Measurements from ENCODE around the gene SYNGR2.
"Not testable (repeated sequence)": the region's sequence is repeated elsewhere in the genome, so short reads cannot be mapped to it uniquely, and the experiment has no call there.

The SYNGR2 gene

GRCh38 chr17:78170692-78171590, 2.6 kb downstream of the SYNGR2 start:
- Histone ChIP-seq H3K4me2 (ENCODE audit: low read length) (no peak overlapping the region), H3K4me3 (ENCODE audit: low read length) (no peak overlapping the region), H3K36me3 (ENCODE audit: insufficient read depth, low read length) (no peaks in the 10 kb centered on the region), H3K9ac (ENCODE audit: low read depth, low read length) (no peak overlapping the region), H3K4me1 (ENCODE audit: control insufficient read depth, insufficient read depth, low read length) (peaks cover 15% of the 10 kb centered on the region), H3K27me3 (ENCODE audit: control insufficient read depth, insufficient read depth, low read length) (peaks cover 3% of the 10 kb centered on the region), H3K9me3 (replicated peaks; ENCODE audit: low read length) (no peaks in the 10 kb centered on the region)

- not testable (repeated sequence) for H3K36me3 ChIP-seq (ENCODE audit: insufficient read depth, low read length); H3K4me3 ChIP-seq (ENCODE audit: low read length); H3K4me2 ChIP-seq (ENCODE audit: low read length); H3K9me3 ChIP-seq (replicated peaks; ENCODE audit: low read length); H3K27me3 ChIP-seq (ENCODE audit: control insufficient read depth, insufficient read depth, low read length); H3K9ac ChIP-seq (ENCODE audit: low read depth, low read length)
- H3K4me1 ChIP-seq (ENCODE audit: control insufficient read depth, insufficient read depth, low read length): peaks cover 15% of the 10 kb centered on the region
Observed at GRCh38 chr17:78171591-78172248, 3.3 kb downstream of the SYNGR2 start.

GRCh38 chr17:78172249-78173051, 4.1 kb downstream of the SYNGR2 start:
- no peaks in the 10 kb centered on the region for H3K9me3 ChIP-seq (replicated peaks; ENCODE audit: low read length)
- no peaks in the 10 kb centered on the region for H3K27me3 ChIP-seq (ENCODE audit: control insufficient read depth, insufficient read depth, low read length)
- H3K9ac ChIP-seq (ENCODE audit: low read depth, low read length): no peak overlapping the region
- H3K4me3 ChIP-seq (ENCODE audit: low read length): no peak overlapping the region
- no peaks in the 10 kb centered on the region for H3K36me3 ChIP-seq (ENCODE audit: insufficient read depth, low read length)
- no peak overlapping the region for H3K4me2 ChIP-seq (ENCODE audit: low read length)
- H3K4me1 ChIP-seq (ENCODE audit: control insufficient read depth, insufficient read depth, low read length): peaks cover 15% of the 10 kb centered on the region

GRCh38 chr17:78173097-78173715, 4.8 kb downstream of the SYNGR2 start:
- no peak overlapping the region for H3K4me2 ChIP-seq (ENCODE audit: low read length)
- peaks cover 12% of the 10 kb centered on the region for H3K4me1 ChIP-seq (ENCODE audit: control insufficient read depth, insufficient read depth, low read length)
- no peaks in the 10 kb centered on the region for H3K9me3 ChIP-seq (replicated peaks; ENCODE audit: low read length)
- peaks cover under 1% of the 10 kb centered on the region for H3K36me3 ChIP-seq (ENCODE audit: insufficient read depth, low read length)
- H3K4me3 ChIP-seq (ENCODE audit: low read length): no peak overlapping the region
- no peak overlapping the region for H3K9ac ChIP-seq (ENCODE audit: low read depth, low read length)
- H3K27me3 ChIP-seq (ENCODE audit: control insufficient read depth, insufficient read depth, low read length): no peaks in the 10 kb centered on the region

- no peaks in the 10 kb centered on the region for H3K9me3 ChIP-seq (replicated peaks; ENCODE audit: low read length)
- peaks cover 7% of the 10 kb centered on the region for H3K36me3 ChIP-seq (ENCODE audit: insufficient read depth, low read length)
- peaks cover 17% of the 10 kb centered on the region for H3K4me1 ChIP-seq (ENCODE audit: control insufficient read depth, insufficient read depth, low read length)
- H3K27me3 ChIP-seq (ENCODE audit: control insufficient read depth, insufficient read depth, low read length): no peaks in the 10 kb centered on the region
- H3K4me3 ChIP-seq (ENCODE audit: low read length): no peak overlapping the region
- H3K4me2 ChIP-seq (ENCODE audit: low read length): no peak overlapping the region
- H3K9ac ChIP-seq (ENCODE audit: low read depth, low read length): no peak overlapping the region
Observed at GRCh38 chr17:78174346-78174869, 6.0 kb downstream of the SYNGR2 start.

GRCh38 chr17:78174870-78175642, 6.7 kb downstream of the SYNGR2 start:
- peaks cover 23% of the 10 kb centered on the region for H3K4me1 ChIP-seq (ENCODE audit: control insufficient read depth, insufficient read depth, low read length)
- no peak overlapping the region for H3K4me3 ChIP-seq (ENCODE audit: low read length)
- H3K27me3 ChIP-seq (ENCODE audit: control insufficient read depth, insufficient read depth, low read length): no peaks in the 10 kb centered on the region
- H3K9me3 ChIP-seq (replicated peaks; ENCODE audit: low read length): no peaks in the 10 kb centered on the region
- H3K9ac ChIP-seq (ENCODE audit: low read depth, low read length): no peak overlapping the region
- H3K4me2 ChIP-seq (ENCODE audit: low read length): no peak overlapping the region
- H3K36me3 ChIP-seq (ENCODE audit: insufficient read depth, low read length): peaks cover 7% of the 10 kb centered on the region

- no peaks in the 10 kb centered on the region for H3K9me3 ChIP-seq (replicated peaks; ENCODE audit: low read length)
- H3K9ac ChIP-seq (ENCODE audit: low read depth, low read length): no peak overlapping the region
- no peaks in the 10 kb centered on the region for H3K27me3 ChIP-seq (ENCODE audit: control insufficient read depth, insufficient read depth, low read length)
- H3K4me2 ChIP-seq (ENCODE audit: low read length): no peak overlapping the region
- peaks cover 7% of the 10 kb centered on the region for H3K36me3 ChIP-seq (ENCODE audit: insufficient read depth, low read length)
- no peak overlapping the region for H3K4me3 ChIP-seq (ENCODE audit: low read length)
- peaks cover 27% of the 10 kb centered on the region for H3K4me1 ChIP-seq (ENCODE audit: control insufficient read depth, insufficient read depth, low read length)
Observed at GRCh38 chr17:78175643-78175981, 7.2 kb downstream of the SYNGR2 start.

- Histone ChIP-seq H3K4me3 (ENCODE audit: low read length) (no peak overlapping the region), H3K9me3 (replicated peaks; ENCODE audit: low read length) (no peaks in the 10 kb centered on the region), H3K4me1 (ENCODE audit: control insufficient read depth, insufficient read depth, low read length) (peaks cover 27% of the 10 kb centered on the region), H3K27me3 (ENCODE audit: control insufficient read depth, insufficient read depth, low read length) (no peaks in the 10 kb centered on the region), H3K4me2 (ENCODE audit: low read length) (no peak overlapping the region), H3K36me3 (ENCODE audit: insufficient read depth, low read length) (peaks cover 7% of the 10 kb centered on the region), H3K9ac (ENCODE audit: low read depth, low read length) (no peak overlapping the region)
Observed at GRCh38 chr17:78176548-78177025, 8.2 kb downstream of the SYNGR2 start.

- Histone ChIP-seq H3K9ac (ENCODE audit: low read depth, low read length) (peak overlapping the region; percentile 37), H3K4me1 (ENCODE audit: control insufficient read depth, insufficient read depth, low read length) (peaks cover 21% of the 10 kb centered on the region), H3K36me3 (ENCODE audit: insufficient read depth, low read length) (peaks cover 14% of the 10 kb centered on the region), H3K4me3 (ENCODE audit: low read length) (no peak overlapping the region), H3K27me3 (ENCODE audit: control insufficient read depth, insufficient read depth, low read length) (no peaks in the 10 kb centered on the region), H3K9me3 (replicated peaks; ENCODE audit: low read length) (no peaks in the 10 kb centered on the region), H3K4me2 (ENCODE audit: low read length) (peak overlapping the region; percentile 61)
Observed at GRCh38 chr17:78179372-78179771, 11.0 kb downstream of the SYNGR2 start.

GRCh38 chr17:78180083-78180482, 11.7 kb downstream of the SYNGR2 start:
- Histone ChIP-seq H3K27me3 (ENCODE audit: control insufficient read depth, insufficient read depth, low read length) (no peaks in the 10 kb centered on the region), H3K9ac (ENCODE audit: low read depth, low read length) (peak overlapping the region; percentile 37), H3K4me3 (ENCODE audit: low read length) (no peak overlapping the region), H3K4me1 (ENCODE audit: control insufficient read depth, insufficient read depth, low read length) (peaks cover 28% of the 10 kb centered on the region), H3K9me3 (replicated peaks; ENCODE audit: low read length) (no peaks in the 10 kb centered on the region), H3K36me3 (ENCODE audit: insufficient read depth, low read length) (peaks cover 14% of the 10 kb centered on the region), H3K4me2 (ENCODE audit: low read length) (no peak overlapping the region)

Measured in skeletal muscle satellite cell (primary cell).